GM19324 (cell line): Measurements from ENCODE around the gene SCN2B.

Experiments
- ATAC-seq: cut with Tn5 transposase; IDR thresholded peaks from one replicate; pipeline ENCODE4 v1.9.1; 2021; ENCODE audit warnings: mild to moderate bottlenecking, moderate library complexity; ENCODE audit not compliant: unreplicated experiment, low FRiP score

Gene SCN2B

GRCh38 chr11:118176778-118177134, 317 bp upstream of the SCN2B start:
- ATAC-seq, result no peak

GRCh38 chr11:118175031-118175992, 1.1 kb downstream of the SCN2B start:
- ATAC-seq, result no peak

GRCh38 chr11:118174006-118174567, 2.4 kb downstream of the SCN2B start:
- ATAC-seq, result no peak

GRCh38 chr11:118172356-118172755, 4.1 kb downstream of the SCN2B start:
- no peak for ATAC-seq

GRCh38 chr11:118171269-118172062, 5.0 kb downstream of the SCN2B start:
- ATAC-seq, result no peak

- no peak for ATAC-seq
Observed at GRCh38 chr11:118170882-118171268, 5.6 kb downstream of the SCN2B start.

GRCh38 chr11:118170231-118170630, 6.2 kb downstream of the SCN2B start:
- no peak for ATAC-seq

GRCh38 chr11:118169300-118170140, 6.9 kb downstream of the SCN2B start:
- no peak for ATAC-seq

GRCh38 chr11:118168751-118169150, 7.7 kb downstream of the SCN2B start:
- no peak for ATAC-seq

- no peak for ATAC-seq
Observed at GRCh38 chr11:118168316-118168715, 8.1 kb downstream of the SCN2B start.

- no peak for ATAC-seq
Observed at GRCh38 chr11:118167906-118168305, 8.5 kb downstream of the SCN2B start.

- ATAC-seq, result no peak
Observed at GRCh38 chr11:118167253-118167652, 9.2 kb downstream of the SCN2B start.

GRCh38 chr11:118166641-118167040, 9.8 kb downstream of the SCN2B start:
- no peak for ATAC-seq

GRCh38 chr11:118164885-118165284, 11.6 kb downstream of the SCN2B start:
- no peak for ATAC-seq

- ATAC-seq, result no peak
Observed at GRCh38 chr11:118163494-118163893, 12.9 kb downstream of the SCN2B start.

- ATAC-seq, result no peak
Observed at GRCh38 chr11:118162846-118163245, 13.6 kb downstream of the SCN2B start.

GRCh38 chr11:118161786-118162185, 14.7 kb downstream of the SCN2B start:
- no peak for ATAC-seq

- ATAC-seq, result no peak
Observed at GRCh38 chr11:118157186-118157895, 19.1 kb downstream of the SCN2B start.

- ATAC-seq, result no peak
Observed at GRCh38 chr11:118156531-118157185, 19.8 kb downstream of the SCN2B start.
